Posterior vena cava (tissue), 2 donors: ENCODE measurements around the gene GHR. TPM values are rescaled to one million over a fixed set of nuclear protein-coding genes. Genes with fewer than 3 reads are reported as not detected.
A peak's percentile ranks its signal among the peaks of the same experiment; 100 is the strongest.

ENCODE experiments used
- DNase-seq: peaks from one replicate; pipeline ENCODE4 v3.0.0-alpha.2; 2020; ENCODE audit warnings: low spot score
- intact Hi-C, 2 donors: fragments of 100-400 bp; cut with DNase I; formaldehyde crosslinking; loops; one replicate each; pipeline versions ENCODE4 v1.14.1 to v1.14.2; 2022 to 2023
- long read RNA-seq, 2 donors: library from polyadenylated mRNA; unstranded; transcript quantifications; one replicate each; pipeline ENCODE4 v2.0.0, GENCODE V29; 2020 to 2021
- total RNA-seq, 2 donors: library from RNA; stranded (reverse); fragmentation: NEBNext Ultra II Directional; extraction: Animal tissue kit (Norgen Biotek cat#: 25700); gene quantifications; one replicate each; pipeline ENCODE4 v1.2.1, GENCODE V29; 2021
- donor health status: DM: yes; HTN: yes; CAD: no.
- donor health status: DM: yes; HTN: yes; CAD: no.

GHR gene
- 10 to 100 TPM; 11.4 TPM for total RNA-seq
- long read RNA-seq, donor 1, partial matches to known transcripts: 0 of 6 reads
- long read RNA-seq, donor 1, other reads (novel, unspliced or antisense): 6 of 6 reads
- long read RNA-seq, donor 2, partial matches to known transcripts: 0 of 1 reads
- long read RNA-seq, donor 2, other reads (novel, unspliced or antisense): 1 of 1 reads

- intact Hi-C loops: loop anchor here in 1 of 2 donors (10.0 kb wide), 1 partner anchor 161 kb away; no protein-coding TSS in a partner anchor
- peak; percentile 94 for DNase-seq
Measured at GRCh38 chr5:42423285-42424165, at the start of gene GHR. GHR (plus strand) TSS chr5:42423439; CDS start chr5:42565875, 142,436 bp downstream.

GRCh38 chr5:42374679-42375273, 48.5 kb upstream of the GHR start:
- DNase-seq: no peak
- intact Hi-C loops: no loop called here

- DNase-seq: no peak
- intact Hi-C loops: no loop called here
Measured at GRCh38 chr5:42377496-42377895, 45.7 kb upstream of the GHR start.

- intact Hi-C loops: no loop called here
- no peak for DNase-seq
Measured at GRCh38 chr5:42381973-42382372, 41.3 kb upstream of the GHR start.

- intact Hi-C loops: no loop called here
- DNase-seq: no peak
Measured at GRCh38 chr5:42387563-42387962, 35.7 kb upstream of the GHR start.

- intact Hi-C loops: no loop called here
- no peak for DNase-seq
Measured at GRCh38 chr5:42390115-42390514, 33.1 kb upstream of the GHR start.

GRCh38 chr5:42392917-42393316, 30.3 kb upstream of the GHR start:
- no peak for DNase-seq
- intact Hi-C loops: no loop called here

GRCh38 chr5:42396111-42396510, 27.1 kb upstream of the GHR start:
- intact Hi-C loops: no loop called here
- DNase-seq: no peak

- intact Hi-C loops: no loop called here
- DNase-seq: no peak
Measured at GRCh38 chr5:42397267-42397666, 26.0 kb upstream of the GHR start.

- intact Hi-C loops: no loop called here
- DNase-seq: no peak
Measured at GRCh38 chr5:42399702-42400101, 23.5 kb upstream of the GHR start.

GRCh38 chr5:42400474-42400873, 22.8 kb upstream of the GHR start:
- no peak for DNase-seq
- intact Hi-C loops: no loop called here

- no peak for DNase-seq
- intact Hi-C loops: no loop called here
Measured at GRCh38 chr5:42403236-42403635, 20.0 kb upstream of the GHR start.

GRCh38 chr5:42404366-42404765, 18.9 kb upstream of the GHR start:
- intact Hi-C loops: no loop called here
- DNase-seq: no peak

- intact Hi-C loops: no loop called here
- DNase-seq: no peak
Measured at GRCh38 chr5:42419294-42419693, 3.9 kb upstream of the GHR start.

- intact Hi-C loops: loop anchor here in 1 of 2 donors (10.0 kb wide), 1 partner anchor 162 kb away; no protein-coding TSS in a partner anchor
- DNase-seq: no peak
Measured at GRCh38 chr5:42422656-42423280, 471 bp upstream of the GHR start.

GRCh38 chr5:42426016-42426415, 2.8 kb downstream of the GHR start:
- intact Hi-C loops: loop anchor here in 1 of 2 donors (10.0 kb wide), 1 partner anchor 159 kb away; no protein-coding TSS in a partner anchor
- DNase-seq: no peak

- DNase-seq: no peak
- intact Hi-C loops: loop anchor here in 1 of 2 donors (5.0 to 10.0 kb wide), 2 partner anchors 155 to 1527 kb away; no protein-coding TSS in a partner anchor
Measured at GRCh38 chr5:42429694-42430093, 6.5 kb downstream of the GHR start.

- intact Hi-C loops: loop anchor here in 1 of 2 donors (5.0 kb wide), 1 partner anchor 1532 kb away; no protein-coding TSS in a partner anchor
- DNase-seq: no peak
Measured at GRCh38 chr5:42434047-42434724, 10.9 kb downstream of the GHR start.

- no peak for DNase-seq
- intact Hi-C loops: no loop called here
Measured at GRCh38 chr5:42436051-42436450, 12.8 kb downstream of the GHR start.
